GM23338 (cell line): ENCODE measurements around the gene KRTAP10-5. TPM values are rescaled to one million over a fixed set of nuclear protein-coding genes. Genes with fewer than 3 reads are reported as not detected.

Experiments
- ATAC-seq: fragments of 200-7000 bp; cut with Tn5 transposase; 3 replicates; pipeline ENCODE4 v1.9.1; 2020
- DNase-seq: peaks from one replicate; pipeline ENCODE4 v3.0.0-alpha.2; 2015; ENCODE audit warnings: low spot score
- H2AFZ ChIP-seq: fragments of 200-600 bp; sonication (generic); 2 replicates; pipeline ENCODE4 v1.8.0; 2016; ENCODE audit warnings: antibody characterized with exemption, mild to moderate bottlenecking, moderate library complexity
- H3F3A ChIP-seq: fragments of 200-600 bp; sonication (generic); replicated peaks from 2 replicates; pipeline ENCODE4 v1.8.0; 2017; ENCODE audit warnings: antibody characterized with exemption, mixed run types, low read depth
- H3K27ac ChIP-seq: fragments of 200-600 bp; sonication (generic); 2 replicates; pipeline ENCODE4 v1.6.1; 2016; ENCODE audit warnings: low read depth
- H3K27me3 ChIP-seq: fragments of 200-600 bp; sonication (generic); 2 replicates; pipeline ENCODE4 v1.8.0; 2016; ENCODE audit warnings: mild to moderate bottlenecking, mixed run types, moderate library complexity; ENCODE audit not compliant: insufficient read depth
- H3K36me3 ChIP-seq: fragments of 200-600 bp; sonication (generic); 2 replicates; pipeline ENCODE4 v1.8.0; 2016; ENCODE audit warnings: mild to moderate bottlenecking; ENCODE audit not compliant: insufficient read depth
- H3K4me1 ChIP-seq: fragments of 200-600 bp; sonication (generic); 2 replicates; pipeline ENCODE4 v1.8.0; 2016; ENCODE audit warnings: mild to moderate bottlenecking, moderate library complexity; ENCODE audit not compliant: insufficient read depth
- H3K4me2 ChIP-seq: fragments of 200-600 bp; sonication (generic); 2 replicates; pipeline ENCODE4 v1.7.1; 2017; ENCODE audit warnings: mixed run types
- H3K4me3 ChIP-seq: fragments of 200-600 bp; sonication (generic); 2 replicates; pipeline ENCODE4 v1.6.1; 2016; ENCODE audit warnings: mixed run types
- H3K79me2 ChIP-seq: fragments of 200-600 bp; sonication (generic); replicated peaks from 2 replicates; pipeline ENCODE4 v1.8.0; 2017; ENCODE audit warnings: mild to moderate bottlenecking; ENCODE audit not compliant: insufficient read depth
- H3K9me2 ChIP-seq: fragments of 200-600 bp; sonication (generic); 2 replicates; pipeline ENCODE4 v1.8.0; 2017; ENCODE audit not compliant: insufficient read depth
- H4K20me1 ChIP-seq: fragments of 200-600 bp; sonication (generic); replicated peaks from 2 replicates; pipeline ENCODE4 v1.8.0; 2017; ENCODE audit warnings: mild to moderate bottlenecking; ENCODE audit not compliant: insufficient read depth
- H3K27ac Mint-ChIP-seq: 2 replicates; pipeline ENCODE4 v1.8.0; 2020; ENCODE audit warnings: inconsistent platforms, mild to moderate bottlenecking, moderate library complexity, mixed read lengths
- H3K27me3 Mint-ChIP-seq: 3 replicates; pipeline ENCODE4 v1.8.0; 2022; ENCODE audit warnings: low read depth, mild to moderate bottlenecking, moderate library complexity, mixed read lengths, inconsistent platforms; ENCODE audit not compliant: insufficient read depth, poor library complexity
- H3K36me3 Mint-ChIP-seq: 3 replicates; pipeline ENCODE4 v1.8.0; 2021; ENCODE audit warnings: low read depth, mild to moderate bottlenecking, inconsistent platforms, moderate library complexity, mixed read lengths
- H3K4me1 Mint-ChIP-seq: 3 replicates; pipeline ENCODE4 v1.8.0; 2020; ENCODE audit warnings: mild to moderate bottlenecking, inconsistent platforms, mixed read lengths
- H3K4me3 Mint-ChIP-seq: 3 replicates; pipeline ENCODE4 v1.8.0; 2021; ENCODE audit warnings: moderate library complexity, mild to moderate bottlenecking, inconsistent platforms, mixed read lengths
- H3K9me3 Mint-ChIP-seq: 3 replicates; pipeline ENCODE4 v1.8.0; 2020; ENCODE audit warnings: moderate library complexity, mild to moderate bottlenecking, inconsistent platforms, mixed read lengths
- CREB1 ChIP-seq: fragments of 250-450 bp; sonication (Bioruptor Pico); IDR thresholded peaks from 2 replicates; pipeline ENCODE4 v1.5.0; 2020; ENCODE audit warnings: low read depth, mild to moderate bottlenecking, moderate library complexity
- CTCF ChIP-seq, 2 experiments: fragments of 200-600 bp in 1 of 2; sonication (generic) in 1 of 2; conservative IDR thresholded peaks; 2 replicates each; pipeline versions ENCODE4 v1.5.1 to v1.6.1; 2016 to 2017; ENCODE audit warnings: antibody characterized with exemption in 2 of 2, low read depth in 2 of 2, mild to moderate bottlenecking in 2 of 2, moderate library complexity in 1 of 2
- EZH2 ChIP-seq: fragments of 200-600 bp; sonication (generic); IDR thresholded peaks from one replicate; pipeline ENCODE4 v1.8.0; 2017; ENCODE audit warnings: antibody characterized with exemption, mild to moderate bottlenecking, low read depth; ENCODE audit not compliant: unreplicated experiment
- POLR2AphosphoS5 ChIP-seq: IDR thresholded peaks from 2 replicates; pipeline ENCODE4 v1.6.1; 2016; ENCODE audit warnings: antibody characterized with exemption, low read depth
- REST ChIP-seq: IDR thresholded peaks from one replicate; pipeline ENCODE4 v1.6.1; 2018; ENCODE audit warnings: antibody characterized with exemption; ENCODE audit not compliant: unreplicated experiment
- ZNF114 ChIP-seq: fragments of 250-450 bp; sonication (Bioruptor Pico); IDR thresholded peaks from 2 replicates; pipeline ENCODE4 v1.5.0; 2020; ENCODE audit warnings: mild to moderate bottlenecking, moderate library complexity
- ZNF331 ChIP-seq: fragments of 250-450 bp; sonication (Bioruptor Pico); IDR thresholded peaks from 2 replicates; pipeline ENCODE4 v1.5.0; 2020; ENCODE audit warnings: low read depth, mild to moderate bottlenecking, moderate library complexity
- polyA plus RNA-seq: library from polyadenylated mRNA; unstranded; fragments of >200 nt; fragmentation: Nextera tagmentation; extraction: Ambion mirVana; gene quantifications from 2 replicates; pipeline ENCODE4 v1.2.1, GENCODE V29; 2016
- total RNA-seq: library from RNA; depleted of rRNA; stranded (reverse); fragments of >200 nt; shearing (Covaris generic); gene quantifications from 2 replicates; pipeline ENCODE4 v1.2.3, GENCODE V29; 2014

The KRTAP10-5 gene
- total and polyA plus RNA-seq, 2 experiments from 2014 or later: not detected

GRCh38 chr21:44530903-44531605 lies 49.4 kb downstream of the KRTAP10-5 start:
- Mint-ChIP-seq H3K9me3 (peaks cover 4% of the 10 kb centered on the region; the same call in 1 of the 3 replicates), H3K27ac (no peak overlapping the region), H3K4me1 (peaks cover 3% of the 10 kb centered on the region; the same call in 2 of the 3 replicates), H3K36me3 (no peaks in the 10 kb centered on the region), H3K27me3 (peaks cover 6% of the 10 kb centered on the region), H3K4me3 (no peak overlapping the region)
- Histone ChIP-seq H3F3A (no peaks in the 10 kb centered on the region), H3K27me3 (no peaks in the 10 kb centered on the region), H3K36me3 (no peaks in the 10 kb centered on the region), H3K4me1 (no peaks in the 10 kb centered on the region), H3K4me2 (no peak overlapping the region), H3K27ac (no peak overlapping the region), H2AFZ (no peak overlapping the region), H4K20me1 (no peaks in the 10 kb centered on the region), H3K9me2 (0 out of 2 replicates have a peak, but pooled peaks cover 1% of the 10 kb centered on the region), H3K79me2 (no peaks in the 10 kb centered on the region), H3K4me3 (no peak overlapping the region)
- no peak for TF ChIP-seq CTCF (conservative IDR thresholded peaks at IDR 0.05; ENCODE audit: low read depth in 2 of 2)
- no peak for TF ChIP-seq ZNF331 (CRISPR knock-in tag)
- no peak for TF ChIP-seq EZH2
- TF ChIP-seq ZNF114: no peak
- no peak for TF ChIP-seq REST
- DNase-seq (no peak), ATAC-seq (no peak)

- Mint-ChIP-seq H3K27ac (no peak overlapping the region), H3K36me3 (no peaks in the 10 kb centered on the region), H3K9me3 (peaks cover 4% of the 10 kb centered on the region; the same call in 1 of the 3 replicates), H3K4me1 (peaks cover 3% of the 10 kb centered on the region; the same call in 2 of the 3 replicates), H3K4me3 (no peak overlapping the region), H3K27me3 (peaks cover 6% of the 10 kb centered on the region)
- DNase-seq (no peak), ATAC-seq (no peak)
- no peaks in the 10 kb centered on the region for H3K4me1 ChIP-seq
- H4K20me1 ChIP-seq: no peaks in the 10 kb centered on the region
- H3K79me2 ChIP-seq: no peaks in the 10 kb centered on the region
- H2AFZ ChIP-seq: no peak overlapping the region
- H3K9me2 ChIP-seq: 0 out of 2 replicates have a peak, but pooled peaks cover 2% of the 10 kb centered on the region
- H3K4me3 ChIP-seq: no peak overlapping the region
- no peaks in the 10 kb centered on the region for H3K36me3 ChIP-seq
- no peaks in the 10 kb centered on the region for H3K27me3 ChIP-seq
- no peak overlapping the region for H3K27ac ChIP-seq
- H3F3A ChIP-seq: no peaks in the 10 kb centered on the region
- H3K4me2 ChIP-seq: no peak overlapping the region
- TF ChIP-seq POLR2AphosphoS5 (no peak), CREB1 (no peak), ZNF114 (no peak), CTCF (conservative IDR thresholded peaks at IDR 0.05; ENCODE audit: low read depth in 2 of 2) (no peak)
Observed at GRCh38 chr21:44530221-44530902, 50.0 kb downstream of the KRTAP10-5 start.
